ENCODE measurements around the gene CNTN2.

CNTN2 gene

GRCh38 chr1:205042911-205043806 is at the start of gene CNTN2:
Gene CNTN2, plus strand, starts transcription at chr1:205043212. Its CDS starts 9,974 bp downstream, at chr1:205053186.
- no peak for DNase-seq

GRCh38 chr1:204994086-204994862 is 48.7 kb upstream of the CNTN2 start:
- no peak for DNase-seq

DNA sequence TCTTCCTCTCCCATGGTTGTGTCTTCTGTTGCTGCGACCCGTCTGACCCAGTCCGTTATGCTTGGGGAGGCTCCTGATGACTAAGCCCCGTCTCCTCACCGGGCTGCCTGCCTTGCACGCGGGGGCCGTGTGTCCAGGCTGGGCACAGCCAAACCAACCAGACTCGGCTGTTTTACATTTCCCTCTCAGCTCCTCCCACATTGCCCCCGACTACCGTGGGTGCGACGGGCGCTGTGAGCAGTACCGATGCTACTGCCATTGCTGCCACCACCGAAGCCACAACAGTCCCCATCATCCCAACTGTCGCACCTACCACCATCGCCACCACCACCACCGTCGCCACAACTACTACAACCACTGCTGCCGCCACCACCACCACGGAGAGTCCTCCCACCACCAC is 46.0 kb upstream of the CNTN2 start:
- no peak for DNase-seq

- no peak for DNase-seq
Observed at GRCh38 chr1:204997591-204998355, 45.2 kb upstream of the CNTN2 start.

GRCh38 chr1:205001162-205001561 is 41.9 kb upstream of the CNTN2 start:
- no peak for DNase-seq

GRCh38 chr1:205002705-205003104 is 40.3 kb upstream of the CNTN2 start:
- DNase-seq, result no peak

GRCh38 chr1:205003358-205004131 is 39.5 kb upstream of the CNTN2 start:
- no peak for DNase-seq

DNA sequence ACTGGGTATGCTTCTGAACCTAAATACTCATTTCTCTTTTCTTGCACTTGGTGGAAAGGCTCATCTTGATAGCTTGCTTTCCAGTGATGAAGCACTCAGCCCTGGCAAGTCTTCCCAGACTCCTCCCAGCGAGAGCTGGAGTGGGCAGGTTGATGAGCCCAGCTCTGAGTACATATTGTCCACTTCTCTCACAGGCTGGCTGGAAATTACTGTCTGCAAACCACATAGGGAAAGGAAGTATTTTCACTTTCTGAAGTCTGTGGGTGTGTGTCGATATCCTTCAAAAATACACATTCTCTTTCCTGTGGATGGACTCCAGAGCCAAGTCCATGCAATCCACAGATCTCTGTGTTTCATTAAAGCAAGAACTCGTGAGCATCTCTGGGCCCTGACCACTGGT is 38.7 kb upstream of the CNTN2 start:
- DNase-seq, result no peak

DNA sequence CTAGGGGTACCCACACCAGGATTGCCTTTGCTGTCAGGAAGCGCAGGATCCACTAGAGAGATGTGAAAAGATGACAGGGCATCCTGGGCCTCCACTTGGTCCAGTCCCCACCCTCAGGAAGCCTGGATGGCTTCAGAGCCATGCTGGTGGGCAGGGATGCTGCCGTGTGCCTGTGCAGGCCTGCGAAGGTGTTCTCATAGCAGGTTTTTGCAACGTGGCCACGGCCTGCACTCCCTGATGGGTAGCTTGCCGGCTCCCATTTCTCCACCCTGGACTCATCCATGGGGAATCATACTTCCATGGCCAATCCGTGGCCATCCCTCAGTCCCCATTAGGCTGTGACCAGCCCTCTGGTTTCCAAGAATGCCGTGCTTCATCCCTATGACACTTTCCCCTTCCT is 34.1 kb upstream of the CNTN2 start:
- no peak for DNase-seq

- no peak for DNase-seq
Observed at GRCh38 chr1:205009670-205010069, 33.3 kb upstream of the CNTN2 start.

- DNase-seq, result no peak
Observed at GRCh38 chr1:205012391-205013140, 30.4 kb upstream of the CNTN2 start.

DNA sequence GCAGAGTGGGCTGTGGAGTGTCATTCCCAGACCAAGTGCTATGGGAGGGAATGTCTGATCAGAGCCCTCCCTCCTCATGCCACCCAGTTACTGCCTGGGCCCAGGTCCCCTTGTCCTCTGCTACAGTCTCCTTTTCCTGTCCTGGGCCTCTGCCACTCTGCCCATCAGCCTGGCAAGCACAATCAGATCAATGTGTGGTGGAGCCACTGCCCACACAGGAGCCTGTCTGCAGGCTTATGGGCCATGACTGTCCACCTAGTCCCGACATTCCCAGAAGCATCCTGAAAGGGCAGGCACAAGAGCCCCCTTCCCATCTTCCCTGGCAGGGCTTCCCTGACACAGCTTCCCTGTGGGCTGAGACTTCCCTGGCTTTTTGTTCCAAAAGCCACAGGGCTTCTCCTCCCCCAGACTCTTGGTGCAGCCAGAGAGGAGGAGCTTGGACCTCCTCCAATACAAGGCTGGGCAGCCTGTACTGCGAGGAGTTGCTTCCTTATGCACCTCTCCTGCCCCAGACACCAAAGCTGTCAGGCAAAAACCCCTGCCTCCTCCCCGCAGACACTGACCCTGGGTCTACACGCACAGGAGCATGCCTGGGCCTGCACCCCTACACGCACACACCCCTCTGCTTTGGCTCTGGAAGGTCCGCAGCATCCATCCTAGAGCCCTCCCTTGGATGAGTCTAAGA is 29.2 kb upstream of the CNTN2 start:
- no peak for DNase-seq

GRCh38 chr1:205014783-205015182 is 28.2 kb upstream of the CNTN2 start:
- no peak for DNase-seq

- DNase-seq, result no peak
Observed at GRCh38 chr1:205015241-205015640, 27.8 kb upstream of the CNTN2 start.

DNA sequence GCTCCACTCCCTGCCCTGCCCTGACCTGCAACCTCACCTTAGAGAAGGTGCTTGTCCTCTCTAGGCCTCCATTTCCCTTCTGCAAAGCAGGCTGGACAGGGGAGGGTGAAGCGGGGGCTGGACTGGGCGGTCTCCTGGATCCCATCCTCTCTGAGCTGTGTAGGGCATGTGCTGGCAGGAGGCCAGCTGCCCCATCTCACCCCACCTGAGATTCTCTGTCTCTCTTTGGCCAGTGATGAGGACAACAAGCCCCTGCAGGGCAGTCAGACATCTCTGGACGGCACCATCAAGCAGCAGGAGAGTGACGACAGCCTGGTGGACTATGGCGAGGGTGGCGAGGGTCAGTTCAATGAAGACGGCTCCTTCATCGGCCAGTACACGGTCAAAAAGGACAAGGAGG is 26.9 kb upstream of the CNTN2 start:
- no peak for DNase-seq

DNA sequence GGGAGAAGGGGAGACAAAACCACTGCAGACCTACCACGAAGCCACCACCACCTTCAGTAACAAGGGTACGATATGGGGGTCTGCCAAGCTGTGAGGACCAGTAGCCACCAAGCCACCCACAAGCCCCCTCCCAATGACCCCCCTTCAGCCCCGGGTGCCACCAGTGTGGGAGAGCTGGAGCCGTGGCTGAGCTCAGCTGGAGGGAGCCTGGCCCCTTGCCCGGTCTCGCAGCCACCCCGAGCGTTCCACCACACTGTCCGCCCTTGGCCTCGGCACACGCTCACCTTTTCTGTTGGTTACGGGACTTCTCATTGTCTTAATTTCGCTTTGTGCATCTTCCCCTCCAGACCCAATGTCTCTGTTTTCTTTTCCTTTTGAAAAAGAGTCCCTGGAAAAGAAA is 26.4 kb upstream of the CNTN2 start:
- no peak for DNase-seq

DNA sequence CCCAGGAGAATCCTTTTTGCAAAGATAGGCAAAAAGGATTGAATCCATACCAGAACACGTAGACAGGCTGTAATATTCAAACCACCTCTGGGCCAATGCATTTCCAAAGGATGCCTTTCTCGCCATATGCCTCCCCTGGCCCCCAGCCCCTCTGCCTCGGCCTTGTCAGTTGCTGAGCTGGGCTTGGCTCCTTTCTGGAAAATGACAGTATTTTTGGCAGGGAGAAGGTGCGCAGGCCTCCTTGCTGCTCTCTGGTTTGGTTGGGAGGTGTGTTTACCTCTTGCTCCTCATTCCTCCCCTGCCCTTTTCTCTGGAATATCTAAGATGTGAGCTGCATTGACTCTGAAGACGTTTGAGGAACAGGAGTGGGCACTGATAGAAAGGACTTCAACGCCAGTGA is 26.0 kb upstream of the CNTN2 start:
- DNase-seq, result no peak

GRCh38 chr1:205017766-205018165 is 25.2 kb upstream of the CNTN2 start:
- DNase-seq, result no peak

GRCh38 chr1:205018381-205018780 is 24.6 kb upstream of the CNTN2 start:
- DNase-seq, result no peak

DNA sequence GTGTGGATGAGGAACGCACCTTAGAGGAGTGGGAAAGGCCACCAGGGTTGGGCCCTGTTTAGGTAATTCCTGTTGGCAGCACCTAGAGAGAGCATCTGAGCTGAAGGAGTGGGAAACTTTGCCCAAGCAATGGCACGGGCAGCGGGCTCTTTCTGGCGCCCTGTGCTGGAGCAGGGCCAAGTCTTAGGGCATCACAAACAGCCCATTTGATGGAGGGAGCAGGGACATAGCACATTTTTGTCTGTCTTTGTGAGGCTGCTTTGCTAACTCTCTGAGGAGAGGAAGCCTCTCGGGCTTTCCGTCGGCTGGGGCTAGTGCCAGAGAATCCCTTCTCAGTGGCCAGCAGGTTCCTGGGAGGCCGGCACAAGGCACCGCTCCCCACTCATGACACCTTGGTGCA is 22.5 kb upstream of the CNTN2 start:
- no peak for DNase-seq

DNA sequence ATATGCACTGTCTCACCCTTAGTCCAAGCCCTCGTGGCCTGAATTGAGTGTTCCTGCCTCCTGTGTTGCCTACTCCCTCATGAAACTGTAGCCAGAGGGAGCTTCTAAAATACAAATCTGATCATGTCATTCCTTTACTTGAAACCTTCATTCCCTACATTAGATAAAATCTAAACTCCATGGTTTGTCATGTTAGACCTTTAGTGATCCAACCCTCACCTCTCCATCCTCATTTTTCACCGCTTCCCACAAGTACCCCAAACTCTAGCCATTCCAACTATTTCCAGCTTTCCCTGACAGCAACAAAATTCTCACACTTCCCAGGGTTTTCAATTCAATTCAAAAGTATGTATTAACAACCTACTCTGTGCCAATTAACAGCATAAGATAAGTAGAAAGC is 18.3 kb upstream of the CNTN2 start:
- DNase-seq, result no peak
